ENCODE data around the gene CPSF4L. TPM values are rescaled to one million over a fixed set of nuclear protein-coding genes. Genes with fewer than 3 reads are reported as not detected.
A peak's percentile ranks its signal among the peaks of the same experiment; 100 is the strongest.

The CPSF4L gene
- total and polyA plus RNA-seq, 2 of the 13 experiments (the other 11 are each of a cell fraction or from before 2014, with no cell fraction given): 0.73 to 1.6 TPM

DNA sequence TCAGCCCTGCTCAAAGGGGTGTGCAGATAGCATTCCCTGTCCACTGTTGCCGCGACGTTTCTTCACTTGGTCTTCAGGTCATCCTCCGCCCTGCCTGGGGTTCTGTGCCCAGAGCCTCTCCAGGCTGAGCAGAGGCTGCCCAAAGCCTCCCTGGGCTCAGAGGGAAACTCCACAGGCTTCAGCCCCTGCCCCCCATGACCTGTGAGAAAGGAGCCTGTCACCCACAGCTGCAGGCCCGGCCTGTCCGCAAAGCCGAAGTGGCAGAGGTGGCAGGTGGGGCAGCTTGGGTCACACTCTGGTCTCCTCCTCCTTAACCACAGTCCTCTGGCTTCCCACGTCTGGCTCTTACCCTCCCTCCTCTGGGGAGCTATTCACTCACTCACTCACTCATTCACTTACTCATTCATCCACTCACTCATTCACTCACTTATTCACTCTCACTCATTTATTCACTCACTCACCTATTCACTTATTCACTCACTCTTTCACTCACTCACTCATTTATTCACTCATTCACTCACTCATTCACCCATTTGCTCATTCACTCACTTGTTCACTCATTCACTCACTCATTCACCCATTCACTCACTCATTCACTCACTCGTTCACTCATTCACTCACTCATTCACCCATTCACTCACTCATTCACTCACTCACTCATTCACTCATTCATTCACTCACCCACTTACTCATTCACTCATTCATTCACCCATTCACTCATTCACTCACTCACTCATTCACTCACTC, 7.1 kb upstream of the CPSF4L start (continued):
- TF ChIP-seq, protein P1, sequence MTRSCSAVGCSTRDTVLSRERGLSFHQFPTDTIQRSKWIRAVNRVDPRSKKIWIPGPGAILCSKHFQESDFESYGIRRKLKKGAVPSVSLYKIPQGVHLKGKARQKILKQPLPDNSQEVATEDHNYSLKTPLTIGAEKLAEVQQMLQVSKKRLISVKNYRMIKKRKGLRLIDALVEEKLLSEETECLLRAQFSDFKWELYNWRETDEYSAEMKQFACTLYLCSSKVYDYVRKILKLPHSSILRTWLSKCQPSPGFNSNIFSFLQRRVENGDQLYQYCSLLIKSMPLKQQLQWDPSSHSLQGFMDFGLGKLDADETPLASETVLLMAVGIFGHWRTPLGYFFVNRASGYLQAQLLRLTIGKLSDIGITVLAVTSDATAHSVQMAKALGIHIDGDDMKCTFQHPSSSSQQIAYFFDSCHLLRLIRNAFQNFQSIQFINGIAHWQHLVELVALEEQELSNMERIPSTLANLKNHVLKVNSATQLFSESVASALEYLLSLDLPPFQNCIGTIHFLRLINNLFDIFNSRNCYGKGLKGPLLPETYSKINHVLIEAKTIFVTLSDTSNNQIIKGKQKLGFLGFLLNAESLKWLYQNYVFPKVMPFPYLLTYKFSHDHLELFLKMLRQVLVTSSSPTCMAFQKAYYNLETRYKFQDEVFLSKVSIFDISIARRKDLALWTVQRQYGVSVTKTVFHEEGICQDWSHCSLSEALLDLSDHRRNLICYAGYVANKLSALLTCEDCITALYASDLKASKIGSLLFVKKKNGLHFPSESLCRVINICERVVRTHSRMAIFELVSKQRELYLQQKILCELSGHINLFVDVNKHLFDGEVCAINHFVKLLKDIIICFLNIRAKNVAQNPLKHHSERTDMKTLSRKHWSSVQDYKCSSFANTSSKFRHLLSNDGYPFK (CRISPR knock-in tag; IDR thresholded peaks at IDR 0.05; ENCODE audit: borderline replicate concordance): no peak
- TF ChIP-seq SNAPC2 (CRISPR knock-in tag; IDR thresholded peaks at IDR 0.05) (no peak), ZNF577 (CRISPR knock-in tag; IDR thresholded peaks at IDR 0.05; ENCODE audit: borderline replicate concordance, low read depth) (no peak), ZNF232 (CRISPR knock-in tag; IDR thresholded peaks at IDR 0.05; ENCODE audit: borderline replicate concordance) (no peak), CHCHD3 (CRISPR knock-in tag; IDR thresholded peaks at IDR 0.05) (no peak), KLF12 (CRISPR knock-in tag; IDR thresholded peaks at IDR 0.05; ENCODE audit: borderline replicate concordance) (no peak), GATAD2A (CRISPR knock-in tag; IDR thresholded peaks at IDR 0.05) (no peak), TBX3 (IDR thresholded peaks at IDR 0.05; ENCODE audit: borderline replicate concordance) (no peak), IKZF4 (CRISPR knock-in tag; IDR thresholded peaks at IDR 0.05; ENCODE audit: borderline replicate concordance, low read depth, not compliant biosample characterization) (no peak), PAWR (CRISPR knock-in tag; IDR thresholded peaks at IDR 0.05; ENCODE audit: borderline replicate concordance) (no peak), ZNF296 (CRISPR knock-in tag; conservative IDR thresholded peaks at IDR 0.05) (no peak), MTF2 (CRISPR knock-in tag; IDR thresholded peaks at IDR 0.05; ENCODE audit: borderline replicate concordance) (no peak), SP1 (IDR thresholded peaks at IDR 0.05) (no peak), SP1 (CRISPR knock-in tag; IDR thresholded peaks at IDR 0.05) (no peak), SMYD3 (CRISPR knock-in tag; IDR thresholded peaks at IDR 0.05) (no peak), ATF1 (CRISPR knock-in tag; IDR thresholded peaks at IDR 0.05) (no peak)
- TF ChIP-seq, protein P2, sequence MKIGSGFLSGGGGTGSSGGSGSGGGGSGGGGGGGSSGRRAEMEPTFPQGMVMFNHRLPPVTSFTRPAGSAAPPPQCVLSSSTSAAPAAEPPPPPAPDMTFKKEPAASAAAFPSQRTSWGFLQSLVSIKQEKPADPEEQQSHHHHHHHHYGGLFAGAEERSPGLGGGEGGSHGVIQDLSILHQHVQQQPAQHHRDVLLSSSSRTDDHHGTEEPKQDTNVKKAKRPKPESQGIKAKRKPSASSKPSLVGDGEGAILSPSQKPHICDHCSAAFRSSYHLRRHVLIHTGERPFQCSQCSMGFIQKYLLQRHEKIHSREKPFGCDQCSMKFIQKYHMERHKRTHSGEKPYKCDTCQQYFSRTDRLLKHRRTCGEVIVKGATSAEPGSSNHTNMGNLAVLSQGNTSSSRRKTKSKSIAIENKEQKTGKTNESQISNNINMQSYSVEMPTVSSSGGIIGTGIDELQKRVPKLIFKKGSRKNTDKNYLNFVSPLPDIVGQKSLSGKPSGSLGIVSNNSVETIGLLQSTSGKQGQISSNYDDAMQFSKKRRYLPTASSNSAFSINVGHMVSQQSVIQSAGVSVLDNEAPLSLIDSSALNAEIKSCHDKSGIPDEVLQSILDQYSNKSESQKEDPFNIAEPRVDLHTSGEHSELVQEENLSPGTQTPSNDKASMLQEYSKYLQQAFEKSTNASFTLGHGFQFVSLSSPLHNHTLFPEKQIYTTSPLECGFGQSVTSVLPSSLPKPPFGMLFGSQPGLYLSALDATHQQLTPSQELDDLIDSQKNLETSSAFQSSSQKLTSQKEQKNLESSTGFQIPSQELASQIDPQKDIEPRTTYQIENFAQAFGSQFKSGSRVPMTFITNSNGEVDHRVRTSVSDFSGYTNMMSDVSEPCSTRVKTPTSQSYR (CRISPR knock-in tag; IDR thresholded peaks at IDR 0.05; ENCODE audit: borderline replicate concordance): no peak
- TF ChIP-seq, protein P3, sequence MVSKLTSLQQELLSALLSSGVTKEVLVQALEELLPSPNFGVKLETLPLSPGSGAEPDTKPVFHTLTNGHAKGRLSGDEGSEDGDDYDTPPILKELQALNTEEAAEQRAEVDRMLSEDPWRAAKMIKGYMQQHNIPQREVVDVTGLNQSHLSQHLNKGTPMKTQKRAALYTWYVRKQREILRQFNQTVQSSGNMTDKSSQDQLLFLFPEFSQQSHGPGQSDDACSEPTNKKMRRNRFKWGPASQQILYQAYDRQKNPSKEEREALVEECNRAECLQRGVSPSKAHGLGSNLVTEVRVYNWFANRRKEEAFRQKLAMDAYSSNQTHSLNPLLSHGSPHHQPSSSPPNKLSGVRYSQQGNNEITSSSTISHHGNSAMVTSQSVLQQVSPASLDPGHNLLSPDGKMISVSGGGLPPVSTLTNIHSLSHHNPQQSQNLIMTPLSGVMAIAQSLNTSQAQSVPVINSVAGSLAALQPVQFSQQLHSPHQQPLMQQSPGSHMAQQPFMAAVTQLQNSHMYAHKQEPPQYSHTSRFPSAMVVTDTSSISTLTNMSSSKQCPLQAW (CRISPR knock-in tag; IDR thresholded peaks at IDR 0.05): no peak
- TF ChIP-seq, protein P4, sequence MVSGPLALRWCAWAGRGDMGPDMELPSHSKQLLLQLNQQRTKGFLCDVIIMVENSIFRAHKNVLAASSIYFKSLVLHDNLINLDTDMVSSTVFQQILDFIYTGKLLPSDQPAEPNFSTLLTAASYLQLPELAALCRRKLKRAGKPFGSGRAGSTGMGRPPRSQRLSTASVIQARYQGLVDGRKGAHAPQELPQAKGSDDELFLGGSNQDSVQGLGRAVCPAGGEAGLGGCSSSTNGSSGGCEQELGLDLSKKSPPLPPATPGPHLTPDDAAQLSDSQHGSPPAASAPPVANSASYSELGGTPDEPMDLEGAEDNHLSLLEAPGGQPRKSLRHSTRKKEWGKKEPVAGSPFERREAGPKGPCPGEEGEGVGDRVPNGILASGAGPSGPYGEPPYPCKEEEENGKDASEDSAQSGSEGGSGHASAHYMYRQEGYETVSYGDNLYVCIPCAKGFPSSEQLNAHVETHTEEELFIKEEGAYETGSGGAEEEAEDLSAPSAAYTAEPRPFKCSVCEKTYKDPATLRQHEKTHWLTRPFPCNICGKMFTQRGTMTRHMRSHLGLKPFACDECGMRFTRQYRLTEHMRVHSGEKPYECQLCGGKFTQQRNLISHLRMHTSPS (CRISPR knock-in tag; IDR thresholded peaks at IDR 0.05; ENCODE audit: low read depth): peak; percentile 72
- TF ChIP-seq, protein P5, sequence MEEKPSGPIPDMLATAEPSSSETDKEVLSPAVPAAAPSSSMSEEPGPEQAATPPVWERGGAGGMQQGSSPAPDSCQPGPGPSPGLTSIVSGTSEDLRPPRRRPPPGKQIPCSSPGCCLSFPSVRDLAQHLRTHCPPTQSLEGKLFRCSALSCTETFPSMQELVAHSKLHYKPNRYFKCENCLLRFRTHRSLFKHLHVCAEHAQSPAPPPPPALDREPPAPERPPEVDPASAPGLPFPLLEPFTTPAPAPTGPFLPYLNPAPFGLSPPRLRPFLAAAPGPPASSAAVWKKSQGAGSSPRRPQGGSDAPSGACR (CRISPR knock-in tag; IDR thresholded peaks at IDR 0.05): no peak

Data from HepG2 (cell line).